WTC11 (cell line): ENCODE data around the gene TEX36. TPM values are rescaled to one million over a fixed set of nuclear protein-coding genes. Genes with fewer than 3 reads are reported as not detected.

ENCODE experiments used
- ATAC-seq: fragments of 200-7000 bp; cut with Tn5 transposase; 2 replicates; pipeline ENCODE4 v1.10.0; 2021; ENCODE audit warnings: mild to moderate bottlenecking, moderate library complexity
- CTCF ChIA-PET: fragments of 300-600 bp; sonication (Branson Sonifier 250); formaldehyde crosslinking; loops from one replicate; lab custom pipeline; 2021; ENCODE audit warnings: antibody characterized with exemption; lab: Charles Lee
- POLR2A ChIA-PET: fragments of 350-600 bp; sonication (Branson Sonifier 250); formaldehyde crosslinking; loops from one replicate; lab custom pipeline; 2021; ENCODE audit warnings: antibody characterized with exemption; lab: Charles Lee
- DNase-seq: peaks from one replicate; pipeline ENCODE4 v3.0.0; 2021; ENCODE audit warnings: low spot score
- H3K27ac Mint-ChIP-seq: 2 replicates; pipeline ENCODE4 v1.8.0; 2021; ENCODE audit warnings: mixed read lengths
- H3K27me3 Mint-ChIP-seq: 2 replicates; pipeline ENCODE4 v1.8.0; 2021; ENCODE audit warnings: low read depth, mild to moderate bottlenecking, moderate library complexity, mixed read lengths
- H3K36me3 Mint-ChIP-seq: 2 replicates; pipeline ENCODE4 v1.8.0; 2021; ENCODE audit warnings: mixed read lengths
- H3K4me1 Mint-ChIP-seq: 2 replicates; pipeline ENCODE4 v1.8.0; 2022; ENCODE audit warnings: mixed read lengths
- H3K4me3 Mint-ChIP-seq: 2 replicates; pipeline ENCODE4 v1.8.0; 2021; ENCODE audit warnings: mild to moderate bottlenecking, moderate library complexity, mixed read lengths
- H3K9me3 Mint-ChIP-seq: 2 replicates; pipeline ENCODE4 v1.8.0; 2021; ENCODE audit warnings: mixed read lengths
- ATF2 ChIP-seq: sonication (generic); formaldehyde crosslinking; IDR thresholded peaks from 2 replicates; pipeline ENCODE4 v1.8.1; 2022; ENCODE audit warnings: low read depth, missing genetic modification reagents, borderline replicate concordance
- ERG ChIP-seq: fragments of 250-450 bp; sonication (Bioruptor Pico); IDR thresholded peaks from 2 replicates; pipeline ENCODE4 v1.8.0; 2021; ENCODE audit warnings: mild to moderate bottlenecking
- MAX ChIP-seq: sonication (generic); formaldehyde crosslinking; IDR thresholded peaks from 2 replicates; pipeline ENCODE4 v1.8.0; 2022; ENCODE audit warnings: mild to moderate bottlenecking, missing genetic modification reagents
- PRDM15 ChIP-seq: sonication (generic); formaldehyde crosslinking; IDR thresholded peaks from 2 replicates; pipeline ENCODE4 v1.8.0; 2022; ENCODE audit warnings: missing genetic modification reagents
- STAT6 ChIP-seq: sonication (generic); formaldehyde crosslinking; conservative IDR thresholded peaks from 2 replicates; pipeline ENCODE4 v1.8.1; 2023; ENCODE audit warnings: mild to moderate bottlenecking, low read depth, missing genetic modification reagents, moderate library complexity
- ZNF121 ChIP-seq: sonication (generic); formaldehyde crosslinking; IDR thresholded peaks from 2 replicates; pipeline ENCODE4 v1.8.0; 2023; ENCODE audit warnings: missing genetic modification reagents
- ZNF219 ChIP-seq: sonication (generic); formaldehyde crosslinking; IDR thresholded peaks from 2 replicates; pipeline ENCODE4 v1.8.0; 2023; ENCODE audit warnings: missing genetic modification reagents, mild to moderate bottlenecking, borderline replicate concordance
- total RNA-seq: library from RNA; stranded (reverse); gene quantifications from 3 replicates; pipeline ENCODE4 v1.2.3, GENCODE V29; 2021

The TEX36 gene
- total RNA-seq, 1 experiment from 2014 or later: not detected

- POLR2A ChIA-PET: no interaction called here
Observed at GRCh38 chr10:125684581-125684980, 1.6 kb upstream of the TEX36 start.

More at GRCh38 chr10:125684581-125684980, 1.6 kb upstream of the TEX36 start:
- no peaks in the 10 kb centered on the region for H3K4me1 Mint-ChIP-seq
- TF ChIP-seq STAT6 (no peak), ATF2 (CRISPR knock-in tag) (no peak), ZNF219 (CRISPR knock-in tag) (no peak), ZNF121 (no peak), ERG (no peak), MAX (CRISPR knock-in tag) (no peak), PRDM15 (CRISPR knock-in tag) (no peak)
- peaks cover 3% of the 10 kb centered on the region for H3K27me3 Mint-ChIP-seq
- H3K36me3 Mint-ChIP-seq: no peaks in the 10 kb centered on the region
- H3K27ac Mint-ChIP-seq: no peak overlapping the region
- DNase-seq: no peak
- ATAC-seq: no peak
- no peaks in the 10 kb centered on the region for H3K9me3 Mint-ChIP-seq
- CTCF ChIA-PET: no interaction called here
- H3K4me3 Mint-ChIP-seq: no peak overlapping the region
